Activated gamma-delta T cell (primary cell): ENCODE data around the gene ZBTB24.

Experiments
- DNase-seq: peaks from one replicate; lab custom pipeline; 2025; lab: John Stamatoyannopoulos, UW

Gene ZBTB24

GRCh38 chr6:109420751-109421150 lies 62.3 kb downstream of the ZBTB24 start:
- no peak for DNase-seq

GRCh38 chr6:109417646-109418045 lies 65.4 kb downstream of the ZBTB24 start:
- DNase-seq: no peak
